ENCODE results near the gene SLC25A25.

- TF ChIP-seq POLR2A (IDR thresholded peaks at IDR 0.05) (no peak), CTCF (IDR thresholded peaks at IDR 0.05) (no peak)
These were observed 85.3 kb downstream of the SLC25A25 start for GRCh38 chr9:128153060-128153946.

Data from right lobe of liver (tissue), 4 donors.